Astrocyte of the cerebellum (primary cell): ENCODE measurements around the gene ELOF1.
"Not testable (repeated sequence)": the region's sequence is repeated elsewhere in the genome, so short reads cannot be mapped to it uniquely, and the experiment has no call there.

ENCODE experiments used
- DNase-seq: peaks from one replicate; pipeline ENCODE4 v3.0.0-alpha.2; 2011; ENCODE audit warnings: low read depth
- H3K4me3 ChIP-seq: 2 replicates; pipeline ENCODE4 v1.5.1; 2011; ENCODE audit warnings: mild to moderate bottlenecking, low read depth, low read length, moderate library complexity
- CTCF ChIP-seq: IDR thresholded peaks from 2 replicates; pipeline ENCODE4 v1.5.1; 2012; ENCODE audit warnings: low read length, low read depth, moderate library complexity, mild to moderate bottlenecking; ENCODE audit errors: missing control alignments
- in situ Hi-C: cut with HindIII; loops from 2 replicates; pipeline ENCODE4 v1.10.0; 2017; ENCODE audit warnings: low sequenced_read_pairs

ELOF1 gene

GRCh38 chr19:11558881-11559828 is at the start of gene ELOF1:
Gene ELOF1, minus strand, starts transcription at chr19:11559230. Its CDS starts 4,883 bp downstream, at chr19:11554347.
- DNase-seq, result peak; percentile 96
- TF ChIP-seq CTCF, result peak; percentile 42
- in situ Hi-C loops, result no loop called here
- H3K4me3 ChIP-seq, result peak within 1 kb of the TSS; percentile 98

- no peak for TF ChIP-seq CTCF
- no peak for DNase-seq
- in situ Hi-C loops, result no loop called here
- no peak overlapping the region for H3K4me3 ChIP-seq
Measured at GRCh38 chr19:11606484-11606883, 47.5 kb upstream of the ELOF1 start.

- in situ Hi-C loops, DNase-seq, H3K4me3 ChIP-seq: not testable (repeated sequence)
Measured at GRCh38 chr19:11599704-11600103, 40.7 kb upstream of the ELOF1 start.

GRCh38 chr19:11598746-11599145 is 39.7 kb upstream of the ELOF1 start:
- peak overlapping the region; percentile 96 for H3K4me3 ChIP-seq
- in situ Hi-C loops, result no loop called here
- no peak for TF ChIP-seq CTCF
- DNase-seq, result no peak

GRCh38 chr19:11598103-11598483 is 39.1 kb upstream of the ELOF1 start:
- H3K4me3 ChIP-seq, result peak overlapping the region; percentile 96
- in situ Hi-C loops, result no loop called here
- TF ChIP-seq CTCF, result no peak
- no peak for DNase-seq

GRCh38 chr19:11597202-11598102 is 38.4 kb upstream of the ELOF1 start, which contains the start of gene ZNF627:
Gene ZNF627, plus strand, starts transcription at chr19:11597483. Its CDS starts 145 bp downstream, at chr19:11597628.
- in situ Hi-C loops, result no loop called here
- DNase-seq, result peak; percentile 95
- peak within 1 kb of the TSS; percentile 96 for H3K4me3 ChIP-seq
- TF ChIP-seq CTCF, result no peak
